OCI-LY7 (cell line): ENCODE data around the gene PCK2.

ENCODE experiments used
- CTCF ChIP-seq: fragments of 200-600 bp; sonication (generic); conservative IDR thresholded peaks from 2 replicates; pipeline ENCODE4 v1.5.1; 2014; ENCODE audit warnings: mild to moderate bottlenecking, antibody characterized with exemption, low read length, moderate library complexity, mixed read lengths
- EZH2phosphoT487 ChIP-seq: fragments of 200-600 bp; sonication (generic); IDR thresholded peaks from 2 replicates; pipeline ENCODE4 v1.6.1; 2018; ENCODE audit warnings: low read depth, borderline replicate concordance, mild to moderate bottlenecking, mixed run types, antibody characterized with exemption, low read length, moderate library complexity, mixed read lengths

- TF ChIP-seq CTCF (no peak), EZH2phosphoT487 (no peak)
Measured at GRCh38 chr14:24085215-24085614, 8.9 kb upstream of the PCK2 start.
